Medulla oblongata (tissue), 1 donor: ENCODE measurements around the gene ZNF609.

ENCODE experiments used
- DNase-seq: peaks from one replicate; pipeline ENCODE4 v3.0.0-alpha.2; 2015; ENCODE audit errors: extremely low spot score

The ZNF609 gene

GRCh38 chr15:64717735-64718495 is 257.5 kb downstream of the ZNF609 start:
- DNase-seq = no peak

DNA sequence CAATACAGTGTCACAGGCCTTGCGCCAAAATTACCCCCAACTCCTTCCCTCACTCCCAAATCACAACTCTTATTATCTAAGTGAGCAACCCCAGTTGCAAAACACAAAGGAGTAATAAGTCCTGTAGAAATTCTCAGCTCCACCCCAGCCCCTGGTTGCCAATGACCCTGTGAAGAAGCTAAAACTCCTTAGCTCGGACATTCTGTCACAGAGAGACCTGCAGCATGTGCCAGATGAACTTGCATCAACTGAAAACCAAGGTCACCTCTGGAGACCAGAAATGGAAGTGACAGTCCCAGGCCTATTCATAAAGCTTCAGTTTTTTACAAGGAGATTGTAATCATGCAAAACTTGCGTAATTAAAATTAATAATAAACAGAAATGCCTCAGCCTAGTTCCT is 259.8 kb downstream of the ZNF609 start:
- no peak for DNase-seq

DNA sequence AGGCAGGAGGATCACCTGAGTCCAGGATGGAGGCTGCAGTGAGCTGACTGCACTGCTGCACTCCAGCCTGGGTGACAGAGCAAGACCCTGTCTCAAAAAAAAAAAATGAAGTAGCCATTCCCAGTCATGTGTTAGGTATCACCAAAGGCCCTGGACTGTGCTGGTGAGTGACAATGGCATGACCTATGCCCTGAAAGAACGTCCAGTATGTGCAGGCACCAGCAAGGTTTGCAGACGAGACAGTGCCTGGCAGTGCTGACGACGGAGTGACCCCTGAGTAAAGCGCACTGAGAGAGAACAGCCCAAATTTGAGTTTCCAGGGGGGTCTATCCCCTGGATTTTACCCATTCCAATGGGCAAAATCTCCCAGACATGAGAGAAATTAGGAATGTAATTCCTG is 269.8 kb downstream of the ZNF609 start:
- DNase-seq = no peak

DNA sequence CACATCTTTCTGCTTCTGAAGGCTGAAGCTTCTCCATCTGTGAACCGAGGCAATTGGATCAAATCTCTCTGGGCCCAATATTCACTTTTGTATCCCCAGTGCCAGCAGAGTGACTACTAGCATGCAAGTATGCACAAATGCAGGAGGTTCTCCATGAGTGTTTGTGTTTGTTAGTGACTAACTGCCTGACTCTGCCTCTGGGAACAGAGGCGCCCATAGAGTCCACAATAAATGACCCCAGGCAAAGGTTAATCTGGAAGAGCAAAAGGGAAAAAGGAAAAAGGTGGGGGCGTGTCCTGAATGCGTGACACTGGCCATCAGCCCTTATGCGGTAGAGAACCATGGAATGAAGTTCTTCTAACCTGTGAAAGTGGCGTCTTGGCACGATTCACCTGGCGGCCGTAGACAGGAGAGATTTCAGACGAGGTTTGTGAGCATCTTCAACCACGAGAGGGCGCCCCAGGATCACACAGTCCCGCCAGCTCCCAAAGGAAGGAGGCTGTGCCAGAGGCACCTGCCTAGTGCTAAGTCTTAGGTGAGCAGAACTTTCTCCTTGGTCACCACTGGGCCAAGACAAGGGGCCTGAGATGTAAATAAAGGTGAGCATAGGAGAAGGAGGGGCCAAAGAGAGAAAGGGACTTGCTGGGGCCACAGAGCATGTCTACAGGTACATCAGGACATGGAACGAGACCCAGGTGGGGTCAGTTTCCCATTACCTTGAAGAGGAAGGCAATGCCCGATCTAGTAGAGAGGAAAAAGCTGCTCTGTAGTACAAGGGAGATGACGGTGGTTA is 270.8 kb downstream of the ZNF609 start:
- DNase-seq = peak; percentile 88

DNA sequence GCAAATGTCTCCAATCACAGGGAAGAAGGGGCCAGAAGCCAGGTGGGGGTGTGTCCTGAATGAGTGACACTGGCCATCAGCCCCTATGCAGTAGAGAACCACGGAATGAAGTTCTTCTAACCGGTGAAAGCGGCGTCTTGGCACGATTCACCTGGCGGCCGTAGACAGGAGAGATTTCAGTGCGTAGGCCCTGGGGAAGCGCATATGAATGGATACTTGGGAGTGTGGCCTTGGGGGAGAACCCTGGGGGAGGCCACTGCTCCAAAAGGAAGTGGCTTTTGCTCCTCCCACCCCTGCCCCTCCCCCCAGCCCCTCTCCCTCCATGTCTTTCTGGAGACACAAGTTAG is 271.4 kb downstream of the ZNF609 start:
- DNase-seq = no peak

DNA sequence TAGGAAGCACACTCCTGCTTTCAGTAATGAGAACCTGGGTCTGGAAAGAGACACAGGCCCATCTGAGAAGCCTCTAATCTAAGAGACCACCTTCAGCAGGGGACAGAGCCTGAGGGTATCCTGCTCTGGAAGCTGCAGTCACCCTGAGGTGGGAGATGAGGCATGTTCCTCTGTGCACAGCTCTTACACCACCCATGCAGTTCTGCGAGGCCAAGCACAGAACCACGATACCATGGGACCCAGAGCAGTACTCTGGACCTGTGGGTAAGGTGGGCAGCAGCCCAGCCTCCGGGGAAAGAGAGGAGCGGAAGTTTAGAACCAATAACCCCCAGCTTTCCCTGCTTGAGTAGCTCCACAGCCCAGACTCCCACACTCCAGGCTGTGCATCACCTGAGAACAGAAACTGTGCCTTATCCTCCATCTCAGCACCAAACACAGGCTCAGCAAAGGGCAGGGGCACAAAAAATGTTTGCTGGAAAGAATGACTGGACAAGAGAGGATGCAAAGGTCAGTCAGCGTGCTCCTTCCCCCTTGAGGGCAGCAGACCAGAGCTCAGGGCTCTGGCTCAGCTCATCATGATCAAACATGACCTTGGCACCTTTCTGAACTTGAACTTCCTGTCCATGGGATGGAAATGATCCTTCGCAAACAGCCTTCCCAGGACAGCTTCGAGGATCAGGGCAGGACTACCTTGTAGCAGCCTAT is 271.9 kb downstream of the ZNF609 start:
- DNase-seq = no peak
